Measurements from ENCODE around the gene RTKN.
A peak's percentile ranks its signal among the peaks of the same experiment; 100 is the strongest.

RTKN gene, protein sequence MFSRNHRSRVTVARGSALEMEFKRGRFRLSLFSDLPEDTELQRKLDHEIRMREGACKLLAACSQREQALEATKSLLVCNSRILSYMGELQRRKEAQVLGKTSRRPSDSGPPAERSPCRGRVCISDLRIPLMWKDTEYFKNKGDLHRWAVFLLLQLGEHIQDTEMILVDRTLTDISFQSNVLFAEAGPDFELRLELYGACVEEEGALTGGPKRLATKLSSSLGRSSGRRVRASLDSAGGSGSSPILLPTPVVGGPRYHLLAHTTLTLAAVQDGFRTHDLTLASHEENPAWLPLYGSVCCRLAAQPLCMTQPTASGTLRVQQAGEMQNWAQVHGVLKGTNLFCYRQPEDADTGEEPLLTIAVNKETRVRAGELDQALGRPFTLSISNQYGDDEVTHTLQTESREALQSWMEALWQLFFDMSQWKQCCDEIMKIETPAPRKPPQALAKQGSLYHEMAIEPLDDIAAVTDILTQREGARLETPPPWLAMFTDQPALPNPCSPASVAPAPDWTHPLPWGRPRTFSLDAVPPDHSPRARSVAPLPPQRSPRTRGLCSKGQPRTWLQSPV

DNA sequence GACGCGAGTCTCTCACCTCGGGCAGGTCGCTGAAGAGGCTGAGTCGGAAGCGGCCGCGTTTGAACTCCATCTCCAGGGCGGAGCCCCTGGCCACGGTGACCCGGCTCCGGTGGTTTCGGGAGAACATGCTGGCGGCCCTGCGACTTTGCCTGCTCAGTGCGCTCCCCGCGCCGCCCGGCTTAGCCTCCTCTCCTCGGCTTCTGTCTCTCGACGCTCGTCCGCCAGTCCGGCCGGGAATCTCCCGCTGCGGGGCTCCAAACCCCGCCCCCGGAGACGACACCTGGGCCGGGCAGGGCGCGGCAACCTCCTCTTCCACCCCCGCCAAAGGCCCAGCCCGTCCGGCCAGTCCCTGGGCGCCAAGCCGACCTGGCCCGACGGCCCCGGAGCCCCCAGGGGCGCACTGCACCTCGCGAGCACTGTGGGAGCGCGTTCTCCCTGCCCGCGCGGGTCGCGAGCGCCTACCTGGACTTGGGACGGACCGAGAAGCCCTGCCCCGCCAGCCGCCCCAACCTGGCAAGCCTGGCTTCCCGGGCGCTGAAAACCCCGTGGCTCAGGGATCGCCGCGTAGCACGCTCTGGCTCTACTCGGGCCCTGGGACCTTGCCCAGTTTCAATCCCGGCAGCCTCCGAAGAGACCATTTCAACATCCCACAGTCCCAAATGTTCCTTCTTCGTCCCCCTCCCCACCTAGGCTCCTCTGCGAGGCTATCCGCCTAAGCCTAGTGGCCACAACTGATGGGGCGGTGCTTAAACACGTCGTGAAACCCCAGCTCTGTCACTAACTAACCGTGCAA, at the start of gene RTKN:
RTKN (minus strand) TSS at position 248 of the 793 bp plus-strand sequence; CDS start at position 127, 121 bp downstream.
- TF ChIP-seq GATA2 (IDR thresholded peaks at IDR 0.05; ENCODE audit: low read depth, low read length) = no peak
- TF ChIP-seq GATA3 (IDR thresholded peaks at IDR 0.05; ENCODE audit: low read depth, low read length) = no peak

DNA sequence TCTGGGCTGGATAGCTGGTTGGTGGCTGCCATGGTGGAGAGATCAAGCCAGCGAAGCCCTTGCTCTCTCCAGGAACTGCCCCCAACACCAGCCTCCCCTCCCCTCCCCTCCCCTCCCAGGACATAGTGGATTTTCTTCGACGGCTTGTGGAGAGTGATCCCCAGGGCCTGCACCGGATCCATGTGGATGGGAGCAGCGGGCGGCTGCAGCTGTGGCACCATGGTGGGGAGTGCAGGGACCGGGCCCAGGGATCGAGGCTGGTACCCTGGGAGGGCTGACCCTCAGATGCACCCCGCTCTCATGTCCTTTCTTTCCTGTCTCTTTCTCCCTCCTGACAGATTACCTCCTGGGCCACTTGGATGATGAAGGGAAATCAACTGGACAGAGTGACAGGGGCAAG, 48.2 kb upstream of the RTKN start:
- no peak for TF ChIP-seq GATA2 (IDR thresholded peaks at IDR 0.05; ENCODE audit: low read depth, low read length)
- TF ChIP-seq GATA3 (IDR thresholded peaks at IDR 0.05; ENCODE audit: low read depth, low read length) = no peak

GRCh38 chr2:74488643-74489481, 47.1 kb upstream of the RTKN start:
- TF ChIP-seq GATA2 (IDR thresholded peaks at IDR 0.05; ENCODE audit: low read depth, low read length) (no peak), GATA3 (IDR thresholded peaks at IDR 0.05; ENCODE audit: low read depth, low read length) (no peak)

- TF ChIP-seq GATA2 (IDR thresholded peaks at IDR 0.05; ENCODE audit: low read depth, low read length) (no peak), GATA3 (IDR thresholded peaks at IDR 0.05; ENCODE audit: low read depth, low read length) (no peak)
Observed at GRCh38 chr2:74486141-74486540, 44.4 kb upstream of the RTKN start.

- no peak for TF ChIP-seq GATA3 (IDR thresholded peaks at IDR 0.05; ENCODE audit: low read depth, low read length)
- TF ChIP-seq GATA2 (IDR thresholded peaks at IDR 0.05; ENCODE audit: low read depth, low read length) = 0 out of 2 replicates have a peak, but pooled peaks have one; percentile 30
Observed at GRCh38 chr2:74482801-74483674, 41.3 kb upstream of the RTKN start, which contains the start of the genes CCDC142 and TTC31. TSS of gene CCDC142 (minus strand) at chr2:74482998. CDS start at chr2:74482837, 161 bp downstream. TSS of gene TTC31 (plus strand) at chr2:74483081. CDS start at chr2:74483096, 15 bp downstream.

GRCh38 chr2:74481961-74482800, 40.4 kb upstream of the RTKN start:
- no peak for TF ChIP-seq GATA2 (IDR thresholded peaks at IDR 0.05; ENCODE audit: low read depth, low read length)

- TF ChIP-seq GATA2 (IDR thresholded peaks at IDR 0.05; ENCODE audit: low read depth, low read length) (no peak), GATA3 (IDR thresholded peaks at IDR 0.05; ENCODE audit: low read depth, low read length) (no peak)
Observed at GRCh38 chr2:74481431-74481830, 39.7 kb upstream of the RTKN start.

DNA sequence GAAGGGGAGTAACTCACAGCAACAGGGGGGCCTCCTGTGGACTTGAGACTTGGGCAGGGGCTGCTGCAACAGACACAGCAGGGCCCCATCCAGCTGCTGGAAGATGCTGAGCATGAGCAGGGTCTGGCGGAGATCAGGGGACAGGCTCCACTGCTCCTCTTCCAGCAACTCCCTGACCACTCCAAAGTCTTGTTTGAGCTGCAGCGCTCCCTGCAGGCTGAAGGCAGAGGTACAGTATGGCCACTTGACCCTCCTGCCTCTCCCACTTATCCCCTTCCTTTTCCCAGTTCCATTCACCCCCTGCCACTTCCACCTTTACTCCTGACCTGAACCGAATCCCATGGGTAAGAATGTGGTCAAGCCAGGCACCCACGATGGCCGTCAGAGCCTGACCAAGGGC, 33.2 kb upstream of the RTKN start:
- TF ChIP-seq GATA3 (IDR thresholded peaks at IDR 0.05; ENCODE audit: low read depth, low read length) (no peak), GATA2 (IDR thresholded peaks at IDR 0.05; ENCODE audit: low read depth, low read length) (no peak)

- TF ChIP-seq GATA3 (IDR thresholded peaks at IDR 0.05; ENCODE audit: low read depth, low read length) (no peak), GATA2 (IDR thresholded peaks at IDR 0.05; ENCODE audit: low read depth, low read length) (no peak)
Observed at GRCh38 chr2:74474481-74474880, 32.7 kb upstream of the RTKN start.

GRCh38 chr2:74472945-74473258, 31.2 kb upstream of the RTKN start:
- TF ChIP-seq GATA2 (IDR thresholded peaks at IDR 0.05; ENCODE audit: low read depth, low read length) (no peak), GATA3 (IDR thresholded peaks at IDR 0.05; ENCODE audit: low read depth, low read length) (no peak)

DNA sequence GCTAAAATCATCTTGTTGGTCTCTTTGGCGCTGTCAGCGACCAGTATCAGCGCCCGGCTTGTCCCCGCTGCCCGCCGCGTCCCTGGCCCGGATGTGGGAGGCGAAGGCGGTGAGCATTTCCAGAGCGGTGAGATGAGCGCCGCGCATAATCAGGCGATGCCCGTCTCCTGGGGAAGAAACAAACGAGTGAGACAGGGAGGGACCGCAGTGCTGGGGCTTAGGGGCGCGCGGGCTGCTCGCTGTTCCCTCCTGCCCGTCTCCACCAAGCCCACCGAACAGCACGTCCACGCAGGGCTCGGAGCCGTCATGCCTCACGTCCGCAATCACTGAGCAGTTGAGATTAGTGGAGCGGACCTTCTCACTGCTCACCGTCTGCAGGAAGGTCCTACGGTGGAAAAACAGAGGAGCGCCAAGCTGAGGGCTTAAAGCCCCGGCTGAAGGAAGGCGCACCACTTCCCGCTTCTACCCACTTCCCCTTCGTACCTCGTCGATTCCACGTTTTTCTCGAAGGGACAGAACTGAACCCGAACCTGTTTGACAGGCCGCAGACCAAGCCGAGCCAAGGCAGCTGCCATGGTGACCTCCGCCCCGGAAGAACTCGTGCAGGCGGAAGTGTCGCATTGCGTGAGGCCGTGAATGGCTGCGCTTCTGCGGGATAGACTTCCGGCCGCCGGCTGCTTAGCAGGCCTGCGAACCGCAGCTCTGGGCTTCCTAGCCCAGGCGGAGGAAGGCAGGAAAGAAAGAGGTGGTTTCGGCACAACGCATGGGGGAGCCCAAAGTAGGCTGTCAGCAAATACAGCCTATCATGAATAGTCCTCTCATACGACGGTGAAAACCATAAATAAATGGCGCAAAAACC, 30.6 kb upstream of the RTKN start, which contains the start of gene MRPL53:
MRPL53 (minus strand) TSS at position 595 of the 859 bp plus-strand sequence; CDS start at position 575, 20 bp downstream.
- TF ChIP-seq GATA3 (IDR thresholded peaks at IDR 0.05; ENCODE audit: low read depth, low read length) (no peak), GATA2 (IDR thresholded peaks at IDR 0.05; ENCODE audit: low read depth, low read length) (peak; percentile 17; the same call in 1 of the 2 replicates)

All from SH-SY5Y (cell line).